K562 (cell line): ENCODE measurements around the gene OR2AT4. TPM values are rescaled to one million over a fixed set of nuclear protein-coding genes. Genes with fewer than 3 reads are reported as not detected.

Source experiments
- ETV5 ChIP-seq: sonication (generic); formaldehyde crosslinking; IDR thresholded peaks from 2 replicates; pipeline ENCODE4 v1.4.0; 2020; ENCODE audit warnings: low read depth, mild to moderate bottlenecking, missing genetic modification reagents
- KLF1 ChIP-seq: fragments of 450-650 bp; IDR thresholded peaks from 2 replicates; pipeline ENCODE4 v1.6.1; 2016; ENCODE audit warnings: missing genetic modification characterization, missing compliant biosample characterization
- MGA ChIP-seq: fragments of 450-650 bp; IDR thresholded peaks from 2 replicates; pipeline ENCODE4 v1.6.1; 2016; ENCODE audit warnings: mild to moderate bottlenecking, moderate library complexity
- NKRF ChIP-seq: fragments of 450-650 bp; IDR thresholded peaks from 2 replicates; pipeline ENCODE4 v1.6.1; 2016; ENCODE audit warnings: borderline replicate concordance
- RCOR1 ChIP-seq, 2 experiments: IDR thresholded peaks; 2 replicates each; pipeline ENCODE4 v1.6.1; 2012; ENCODE audit warnings: low read depth in 2 of 2, low read length in 2 of 2, borderline replicate concordance in 1 of 2, improper control_type of control experiment in 1 of 2
- SAFB2 ChIP-seq: fragments of 200-400 bp; formaldehyde crosslinking; IDR thresholded peaks from 2 replicates; pipeline ENCODE4 v1.6.1; 2018; ENCODE audit warnings: borderline replicate concordance, low read length, low read depth, moderate library complexity; ENCODE audit not compliant: severe bottlenecking
- TAF1 ChIP-seq: IDR thresholded peaks from 2 replicates; pipeline ENCODE4 v1.6.1; 2011; ENCODE audit warnings: mild to moderate bottlenecking, low read length, moderate library complexity; ENCODE audit not compliant: insufficient read depth, control insufficient read depth, severe bottlenecking; ENCODE audit errors: extremely low read depth
- TFAM ChIP-seq: fragments of 250-450 bp; sonication (Bioruptor Pico); conservative IDR thresholded peaks from 2 replicates; pipeline ENCODE4 v1.5.0; 2021; ENCODE audit warnings: mild to moderate bottlenecking, moderate library complexity
- ZBTB5 ChIP-seq: fragments of 450-650 bp; IDR thresholded peaks from 2 replicates; pipeline ENCODE4 v1.6.1; 2017; ENCODE audit warnings: antibody characterized with exemption
- ZNF354B ChIP-seq: fragments of 250-450 bp; sonication (Bioruptor Pico); IDR thresholded peaks from 2 replicates; pipeline ENCODE4 v1.4.0; 2020
- ZNF436 ChIP-seq: fragments of 250-450, 450-650 bp; sonication (Bioruptor Pico); formaldehyde crosslinking; IDR thresholded peaks from 2 replicates; pipeline ENCODE4 v1.7.0; 2020; ENCODE audit warnings: mild to moderate bottlenecking
- polyA plus RNA-seq, 8 experiments: library from polyadenylated mRNA; depleted of rRNA in 4 of 8; stranded (reverse) in 5 of 8; unstranded in 3 of 8; fragments of >200 nt; fragmentation: Nextera tagmentation in 2 of 8; fragmentation: Illumina TruSeq in 1 of 8; extraction: Ambion mirVana in 2 of 8; extraction: Trizol in 1 of 8; gene quantifications; 2 replicates each; pipeline versions ENCODE4 v1.2.1 to v1.2.3, GENCODE V29; 2011 to 2014; ENCODE audit warnings: inconsistent platforms in 1 of 8, missing spikeins in 1 of 8
- total RNA-seq, 7 experiments: library from RNA; depleted of rRNA in 6 of 7; stranded (reverse); fragments of >200 nt in 6 of 7; fragmentation: Illumina TruSeq in 2 of 7; extraction: Trizol in 2 of 7; gene quantifications; 2 replicates each; pipeline versions ENCODE4 v1.2.1 to v1.2.3, GENCODE V29; 2011 to 2021; ENCODE audit warnings: low replicate concordance in 1 of 7

OR2AT4 gene
- total and polyA plus RNA-seq, 9 of the 15 experiments (the other 6 are each of a cell fraction or from before 2014, with no cell fraction given): 0.86 to 3.1 (median 2.0) TPM

- peak; percentile 76 for TF ChIP-seq MGA
- TF ChIP-seq TAF1: peak; percentile 13
- 0 out of 2 replicates have a peak, but pooled peaks have one; percentile 53 for TF ChIP-seq NKRF
- no peak for TF ChIP-seq TFAM (CRISPR knock-in tag)
- no peak for TF ChIP-seq ZBTB5
- peak; percentile 97 for TF ChIP-seq ETV5 (CRISPR knock-in tag)
- no peak for TF ChIP-seq SAFB2
- TF ChIP-seq KLF1 (tag): no peak
- no peak for TF ChIP-seq ZNF354B (CRISPR knock-in tag)
- TF ChIP-seq RCOR1 (IDR thresholded peaks at IDR 0.05; ENCODE audit: borderline replicate concordance in 1 of 2, low read depth in 2 of 2, low read length in 2 of 2): peak in 1 of 2 experiments; percentile 98; a peak in 2 of 4 replicates
- no peak for TF ChIP-seq ZNF436 (CRISPR knock-in tag)
Observed at GRCh38 chr11:75142714-75143419, 46.2 kb upstream of the OR2AT4 start (continued).
